ENCODE measurements around the gene SLC16A4. TPM values are rescaled to one million over a fixed set of nuclear protein-coding genes. Genes with fewer than 3 reads are reported as not detected.

SLC16A4 gene
- total and polyA plus RNA-seq, 10 donors: 1.5 to 6.9 (median 4.8) TPM

- no peak for TF ChIP-seq POLR2AphosphoS5 (IDR thresholded peaks at IDR 0.05)
- Histone ChIP-seq H3K4me1 (no peaks in the 10 kb centered on the region), H3K27ac (no peak overlapping the region), H3K36me3 (no peaks in the 10 kb centered on the region), H3K9me3 (no peaks in the 10 kb centered on the region), H3K4me3 (no peak overlapping the region), H3K27me3 (replicated peaks in 1 of 7) (no peaks in the 10 kb centered on the region)
- intact Hi-C loops (cut with DNase I; ENCODE audit: low total_unique reads): no loop called here
- no peak for DNase-seq
Measured at GRCh38 chr1:110328274-110328673, 62.6 kb downstream of the SLC16A4 start.

DNA sequence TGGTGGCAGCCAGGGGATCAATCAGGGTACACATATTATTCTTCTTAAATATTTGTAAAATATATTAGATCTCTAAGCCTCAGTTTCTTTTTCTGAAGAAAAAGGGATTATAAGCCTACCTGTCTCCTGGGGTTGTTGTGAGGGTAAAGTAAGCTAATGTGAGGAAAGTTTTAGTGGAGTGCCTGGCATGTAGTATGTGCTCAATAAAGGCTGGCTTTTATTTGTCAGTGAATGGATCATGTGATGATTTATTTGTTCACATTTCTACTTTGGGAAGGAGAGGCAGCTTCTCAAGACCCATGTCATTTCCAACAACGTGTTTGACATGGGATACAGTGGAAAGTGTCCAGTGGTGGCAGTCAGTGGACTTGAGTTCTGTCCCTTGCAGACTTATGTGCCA lies 64.0 kb downstream of the SLC16A4 start:
- WGBS, 5 donors: 59 to 78% (median 75%) methylated on average over 1 of the region's 1 CpG
- Histone ChIP-seq H3K9me3 (no peaks in the 10 kb centered on the region), H3K4me1 (no peaks in the 10 kb centered on the region), H3K27me3 (replicated peaks in 1 of 7) (no peaks in the 10 kb centered on the region), H3K27ac (no peak overlapping the region), H3K36me3 (no peaks in the 10 kb centered on the region), H3K4me3 (no peak overlapping the region)
- DNase-seq: no peak
- TF ChIP-seq POLR2AphosphoS5 (IDR thresholded peaks at IDR 0.05) (no peak), POLR2A (IDR thresholded peaks at IDR 0.05) (no peak)
- TF ChIP-seq, protein P1, sequence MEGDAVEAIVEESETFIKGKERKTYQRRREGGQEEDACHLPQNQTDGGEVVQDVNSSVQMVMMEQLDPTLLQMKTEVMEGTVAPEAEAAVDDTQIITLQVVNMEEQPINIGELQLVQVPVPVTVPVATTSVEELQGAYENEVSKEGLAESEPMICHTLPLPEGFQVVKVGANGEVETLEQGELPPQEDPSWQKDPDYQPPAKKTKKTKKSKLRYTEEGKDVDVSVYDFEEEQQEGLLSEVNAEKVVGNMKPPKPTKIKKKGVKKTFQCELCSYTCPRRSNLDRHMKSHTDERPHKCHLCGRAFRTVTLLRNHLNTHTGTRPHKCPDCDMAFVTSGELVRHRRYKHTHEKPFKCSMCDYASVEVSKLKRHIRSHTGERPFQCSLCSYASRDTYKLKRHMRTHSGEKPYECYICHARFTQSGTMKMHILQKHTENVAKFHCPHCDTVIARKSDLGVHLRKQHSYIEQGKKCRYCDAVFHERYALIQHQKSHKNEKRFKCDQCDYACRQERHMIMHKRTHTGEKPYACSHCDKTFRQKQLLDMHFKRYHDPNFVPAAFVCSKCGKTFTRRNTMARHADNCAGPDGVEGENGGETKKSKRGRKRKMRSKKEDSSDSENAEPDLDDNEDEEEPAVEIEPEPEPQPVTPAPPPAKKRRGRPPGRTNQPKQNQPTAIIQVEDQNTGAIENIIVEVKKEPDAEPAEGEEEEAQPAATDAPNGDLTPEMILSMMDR (IDR thresholded peaks at IDR 0.05 in 8 of 11, conservative IDR thresholded peaks at IDR 0.05 in 3 of 11): no peak
- intact Hi-C loops (cut with DNase I; ENCODE audit: low total_unique reads): no loop called here

DNA sequence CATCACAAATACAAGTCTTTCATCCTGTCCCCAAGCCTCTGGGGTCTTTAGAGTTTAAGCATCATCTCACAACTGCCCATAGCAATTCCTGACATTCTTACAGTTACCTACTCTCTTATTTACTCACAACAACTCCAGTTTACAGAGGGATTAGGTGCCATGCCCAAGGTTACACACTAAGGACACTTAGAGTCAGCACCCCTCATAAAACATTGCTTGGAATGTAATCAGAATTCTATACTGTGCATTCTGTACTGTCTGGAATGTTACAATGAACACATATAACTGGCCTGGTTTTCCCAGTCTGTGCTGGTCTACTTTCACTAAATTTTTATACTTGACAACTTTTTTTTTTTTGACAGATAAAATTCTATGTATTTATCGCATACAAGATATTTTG lies 66.2 kb downstream of the SLC16A4 start:
- TF ChIP-seq POLR2A (IDR thresholded peaks at IDR 0.05) (no peak), POLR2AphosphoS5 (IDR thresholded peaks at IDR 0.05) (no peak)
- TF ChIP-seq, protein P1 (IDR thresholded peaks at IDR 0.05 in 8 of 11, conservative IDR thresholded peaks at IDR 0.05 in 3 of 11): no peak
- H3K4me1 ChIP-seq: no peaks in the 10 kb centered on the region
- no peak overlapping the region for H3K27ac ChIP-seq
- H3K9me3 ChIP-seq: no peaks in the 10 kb centered on the region
- H3K27me3 ChIP-seq (replicated peaks in 1 of 7): no peaks in the 10 kb centered on the region
- H3K36me3 ChIP-seq: no peaks in the 10 kb centered on the region
- no peak for DNase-seq
- 96 to 100% (median 98%) methylated on average over 1 of the region's 1 CpG for WGBS, 5 donors
- H3K4me3 ChIP-seq: no peak overlapping the region
- intact Hi-C loops (cut with DNase I; ENCODE audit: low total_unique reads): no loop called here

GRCh38 chr1:110321846-110322245 lies 69.0 kb downstream of the SLC16A4 start:
- Histone ChIP-seq H3K27ac (no peak overlapping the region), H3K9me3 (no peaks in the 10 kb centered on the region), H3K4me3 (no peak overlapping the region), H3K27me3 (replicated peaks in 1 of 7) (no peaks in the 10 kb centered on the region), H3K4me1 (no peaks in the 10 kb centered on the region), H3K36me3 (no peaks in the 10 kb centered on the region)
- no peak for DNase-seq
- TF ChIP-seq, protein P1 (IDR thresholded peaks at IDR 0.05 in 8 of 11, conservative IDR thresholded peaks at IDR 0.05 in 3 of 11): no peak
- TF ChIP-seq POLR2A (IDR thresholded peaks at IDR 0.05): no peak
- no peak for TF ChIP-seq POLR2AphosphoS5 (IDR thresholded peaks at IDR 0.05)
- intact Hi-C loops (cut with DNase I; ENCODE audit: low total_unique reads): no loop called here
- WGBS, 5 donors: 78 to 95% (median 89%) methylated on average over 4 of the region's 4 CpGs

DNA sequence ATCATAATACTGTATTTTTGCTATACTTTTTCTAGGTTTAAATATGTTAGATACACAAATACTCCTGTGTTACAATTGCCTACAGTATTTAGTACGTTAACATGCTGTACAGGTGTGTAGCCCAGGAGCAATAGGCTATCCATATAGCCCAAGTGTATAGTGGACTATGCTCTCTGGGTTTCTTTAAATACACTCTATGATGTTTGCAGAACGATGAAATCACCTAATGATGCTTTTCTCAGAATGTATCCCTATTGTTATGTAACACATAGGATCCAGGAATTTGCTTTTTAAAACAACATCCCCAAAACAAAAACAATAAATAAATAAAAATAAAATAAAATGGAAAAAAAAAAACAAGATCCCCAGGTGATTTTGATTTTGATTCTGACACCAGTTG lies 69.8 kb downstream of the SLC16A4 start:
- Histone ChIP-seq H3K27ac (no peak overlapping the region), H3K4me1 (no peaks in the 10 kb centered on the region), H3K4me3 (no peak overlapping the region), H3K9me3 (no peaks in the 10 kb centered on the region), H3K27me3 (replicated peaks in 1 of 7) (no peaks in the 10 kb centered on the region), H3K36me3 (no peaks in the 10 kb centered on the region)
- DNase-seq: no peak
- TF ChIP-seq POLR2AphosphoS5 (IDR thresholded peaks at IDR 0.05): no peak
- TF ChIP-seq POLR2A (IDR thresholded peaks at IDR 0.05): no peak
- TF ChIP-seq, protein P1 (IDR thresholded peaks at IDR 0.05 in 8 of 11, conservative IDR thresholded peaks at IDR 0.05 in 3 of 11): no peak
- intact Hi-C loops (cut with DNase I; ENCODE audit: low total_unique reads): no loop called here
- 84 to 90% (median 89%) methylated on average over 2 of the region's 2 CpGs for WGBS, 5 donors

Data from spleen (tissue), 11 donors.